CD4-positive, alpha-beta T cell treated with Interleukin-6 at 100 ng/mL for 8 hours (primary cell): ENCODE results near the gene UQCRC1.

ENCODE experiments used
- DNase-seq: peaks from one replicate; pipeline ENCODE4 v3.0.0-alpha.2; 2020; ENCODE audit warnings: mixed read lengths, low spot score

The UQCRC1 gene

GRCh38 chr3:48633743-48634142 is 24.3 kb upstream of the UQCRC1 start:
- no peak for DNase-seq

GRCh38 chr3:48633256-48633655 is 23.8 kb upstream of the UQCRC1 start:
- DNase-seq = no peak

- no peak for DNase-seq
Measured at GRCh38 chr3:48631516-48632448, 22.3 kb upstream of the UQCRC1 start.

GRCh38 chr3:48630833-48631232 is 21.4 kb upstream of the UQCRC1 start:
- no peak for DNase-seq

GRCh38 chr3:48630407-48630806 is 21.0 kb upstream of the UQCRC1 start:
- no peak for DNase-seq

- DNase-seq = no peak
Measured at GRCh38 chr3:48629894-48630293, 20.4 kb upstream of the UQCRC1 start.

- DNase-seq = no peak
Measured at GRCh38 chr3:48628277-48629017, 19.0 kb upstream of the UQCRC1 start.

- DNase-seq = no peak
Measured at GRCh38 chr3:48625600-48625999, 16.2 kb upstream of the UQCRC1 start.

- DNase-seq = no peak
Measured at GRCh38 chr3:48624767-48625166, 15.3 kb upstream of the UQCRC1 start.

GRCh38 chr3:48623851-48624547 is 14.6 kb upstream of the UQCRC1 start:
- no peak for DNase-seq

- no peak for DNase-seq
Measured at GRCh38 chr3:48621461-48621869, 12.0 kb upstream of the UQCRC1 start, which contains the start of gene TMEM89. TMEM89 (minus strand) TSS chr3:48621769; CDS start chr3:48621756, 13 bp downstream.

- no peak for DNase-seq
Measured at GRCh38 chr3:48619541-48620524, 10.4 kb upstream of the UQCRC1 start.

GRCh38 chr3:48617559-48617958 is 8.1 kb upstream of the UQCRC1 start:
- no peak for DNase-seq

- DNase-seq = no peak
Measured at GRCh38 chr3:48614044-48614443, 4.6 kb upstream of the UQCRC1 start.

- no peak for DNase-seq
Measured at GRCh38 chr3:48612309-48612708, 2.9 kb upstream of the UQCRC1 start.

- no peak for DNase-seq
Measured at GRCh38 chr3:48607519-48607918, 1.9 kb downstream of the UQCRC1 start.

GRCh38 chr3:48601622-48601994 is 7.8 kb downstream of the UQCRC1 start:
- no peak for DNase-seq

- DNase-seq = no peak
Measured at GRCh38 chr3:48600711-48601621, 8.5 kb downstream of the UQCRC1 start.

GRCh38 chr3:48599509-48600285 is 9.7 kb downstream of the UQCRC1 start:
- no peak for DNase-seq
